Left lung (tissue), 10 donors: Measurements from ENCODE around the gene SOX18. TPM values are rescaled to one million over a fixed set of nuclear protein-coding genes. Genes with fewer than 3 reads are reported as not detected.

Experiments used
- ATAC-seq: fragments of 200-7000 bp; cut with Tn5 transposase; one replicate; pipeline ENCODE4 v1.9.1; 2020; ENCODE audit warnings: moderate library complexity
- DNase-seq, 4 donors: peaks; one replicate each; pipeline ENCODE4 v3.0.0-alpha.2; 2013 to 2020
- H3K27ac ChIP-seq, 2 donors: fragments of 200-600 bp; sonication (generic) in 1 of 2; one replicate each; pipeline versions ENCODE4 v1.5.0 to v1.8.0; 2020 to 2021
- H3K27me3 ChIP-seq, 2 donors: fragments of 200-600 bp; sonication (generic) in 1 of 2; one replicate each; pipeline versions ENCODE4 v1.5.0 to v1.8.0; 2020 to 2021
- H3K36me3 ChIP-seq, 2 donors: fragments of 200-600 bp; sonication (generic) in 1 of 2; one replicate each; pipeline versions ENCODE4 v1.5.0 to v1.8.0; 2020 to 2021
- H3K4me1 ChIP-seq, 2 donors: fragments of 200-600 bp; one replicate each; pipeline ENCODE4 v1.8.0; 2021
- H3K4me3 ChIP-seq, 2 donors: fragments of 200-600 bp; sonication (generic) in 1 of 2; one replicate each; pipeline versions ENCODE4 v1.5.0 to v1.8.0; 2020 to 2021; ENCODE audit warnings: mild to moderate bottlenecking in 1 of 2
- H3K9me3 ChIP-seq, 2 donors: fragments of 200-600 bp; sonication (generic) in 1 of 2; one replicate each; pipeline versions ENCODE4 v1.5.0 to v1.8.0; 2020 to 2021
- CTCF ChIP-seq, 2 donors: fragments of 200-600 bp; sonication (generic) in 1 of 2; IDR thresholded peaks; one replicate each; pipeline versions ENCODE4 v1.5.0 to v1.8.0; 2021; ENCODE audit warnings: antibody characterized with exemption in 2 of 2
- intact Hi-C, 2 donors: fragments of 100-400 bp; cut with DNase I; formaldehyde crosslinking; loops; one replicate each; pipeline versions ENCODE4 v1.11.2 to v1.14.2; 2022
- polyA plus RNA-seq, 6 donors: library from polyadenylated mRNA; unstranded; fragments of 120-200 nt; gene quantifications; one replicate each; pipeline ENCODE4 v1.2.1, GENCODE V29; 2013; ENCODE audit not compliant: insufficient read length in 6 of 6
- total RNA-seq, 2 donors: library from RNA; stranded (reverse); fragmentation: NEBNext Ultra II Directional; extraction: Animal tissue kit (Norgen Biotek cat#: 25700); gene quantifications; one replicate each; pipeline ENCODE4 v1.2.1, GENCODE V29; 2021
- donor health status: DM: no; HTN: yes; CAD: no.
- donor health status: DM: no; HTN: no; CAD: no.

Gene SOX18
- total and polyA plus RNA-seq, 8 donors = 11.5 to 69.2 (median 18.2) TPM

GRCh38 chr20:64067733-64068307 is 18.4 kb upstream of the SOX18 start:
- TF ChIP-seq CTCF (IDR thresholded peaks at IDR 0.05) = no peak
- Histone ChIP-seq H3K4me1 (peaks cover 10 to 35% of the 10 kb centered on the region in 2 donors), H3K27me3 (no peaks in the 10 kb centered on the region), H3K36me3 (peaks cover 0 to 15% of the 10 kb centered on the region in 2 donors), H3K27ac (no peak overlapping the region), H3K4me3 (no peak overlapping the region), H3K9me3 (no peaks in the 10 kb centered on the region)
- ATAC-seq (no peak), DNase-seq (no peak)
- intact Hi-C loops = no loop called here

- intact Hi-C loops = no loop called here
- H3K4me1 ChIP-seq = peaks cover 15 to 41% of the 10 kb centered on the region in 2 donors
- DNase-seq (no peak), ATAC-seq (no peak)
- no peaks in the 10 kb centered on the region for H3K27me3 ChIP-seq
- peaks cover 0 to 8% of the 10 kb centered on the region in 2 donors for H3K36me3 ChIP-seq
- no peaks in the 10 kb centered on the region for H3K9me3 ChIP-seq
- TF ChIP-seq CTCF (IDR thresholded peaks at IDR 0.05) = no peak
- H3K4me3 ChIP-seq = no peak overlapping the region
- no peak overlapping the region for H3K27ac ChIP-seq
Observed at GRCh38 chr20:64067005-64067632, 17.7 kb upstream of the SOX18 start.

GRCh38 chr20:64065974-64066343 is 16.5 kb upstream of the SOX18 start:
- no peaks in the 10 kb centered on the region for H3K9me3 ChIP-seq
- DNase-seq (no peak), ATAC-seq (no peak)
- intact Hi-C loops = no loop called here
- H3K27ac ChIP-seq = no peak overlapping the region
- H3K4me3 ChIP-seq = no peak overlapping the region
- no peaks in the 10 kb centered on the region for H3K27me3 ChIP-seq
- H3K36me3 ChIP-seq = no peaks in the 10 kb centered on the region
- peaks cover 16 to 41% of the 10 kb centered on the region in 2 donors for H3K4me1 ChIP-seq
- no peak for TF ChIP-seq CTCF (IDR thresholded peaks at IDR 0.05)

GRCh38 chr20:64065062-64065973 is 15.9 kb upstream of the SOX18 start:
- H3K4me3 ChIP-seq = no peak overlapping the region
- no peak for DNase-seq
- TF ChIP-seq CTCF (IDR thresholded peaks at IDR 0.05) = no peak
- no peaks in the 10 kb centered on the region for H3K27me3 ChIP-seq
- intact Hi-C loops = no loop called here
- no peak for ATAC-seq
- H3K36me3 ChIP-seq = no peaks in the 10 kb centered on the region
- H3K9me3 ChIP-seq = no peaks in the 10 kb centered on the region
- no peak overlapping the region for H3K27ac ChIP-seq
- peaks cover 16 to 41% of the 10 kb centered on the region in 2 donors for H3K4me1 ChIP-seq

GRCh38 chr20:64064145-64064698 is 14.8 kb upstream of the SOX18 start:
- no peak for TF ChIP-seq CTCF (IDR thresholded peaks at IDR 0.05)
- H3K9me3 ChIP-seq = no peaks in the 10 kb centered on the region
- no peaks in the 10 kb centered on the region for H3K36me3 ChIP-seq
- peak overlapping the region in 1 of 2 donors; percentile 91 for H3K4me3 ChIP-seq
- peaks cover 16 to 41% of the 10 kb centered on the region in 2 donors for H3K4me1 ChIP-seq
- intact Hi-C loops = no loop called here
- H3K27me3 ChIP-seq = no peaks in the 10 kb centered on the region
- H3K27ac ChIP-seq = no peak overlapping the region
- DNase-seq = no peak
- ATAC-seq = no peak
